Activated T-cell treated with anti-CD3 and anti-CD28 coated beads for 48 hours (primary cell): Measurements from ENCODE around the gene STRA6.
A peak's percentile ranks its signal among the peaks of the same experiment; 100 is the strongest.

ENCODE experiments used
- DNase-seq: peaks from one replicate; pipeline ENCODE4 v3.0.0-alpha.2; 2020; ENCODE audit warnings: low read depth

STRA6 gene

GRCh38 chr15:74207652-74208440 lies 5.3 kb upstream of the STRA6 start:
- DNase-seq = no peak

- no peak for DNase-seq
These were observed 4.3 kb upstream of the STRA6 start for GRCh38 chr15:74206801-74207281.

GRCh38 chr15:74205582-74205947 lies 3.0 kb upstream of the STRA6 start:
- no peak for DNase-seq

GRCh38 chr15:74203914-74204431 lies 1.4 kb upstream of the STRA6 start:
- no peak for DNase-seq

GRCh38 chr15:74201710-74202420 lies 722 bp downstream of the STRA6 start:
- no peak for DNase-seq

- DNase-seq = no peak
These were observed 1.6 kb downstream of the STRA6 start for GRCh38 chr15:74200871-74201419.

- DNase-seq = no peak
These were observed 2.2 kb downstream of the STRA6 start for GRCh38 chr15:74200412-74200815.

- DNase-seq = no peak
These were observed 3.3 kb downstream of the STRA6 start for GRCh38 chr15:74199297-74199652.

GRCh38 chr15:74197176-74197965 lies 5.2 kb downstream of the STRA6 start:
- DNase-seq = no peak

GRCh38 chr15:74196175-74196574 lies 6.4 kb downstream of the STRA6 start:
- no peak for DNase-seq

GRCh38 chr15:74194572-74195559 lies 7.7 kb downstream of the STRA6 start:
- no peak for DNase-seq

GRCh38 chr15:74193905-74194304 lies 8.7 kb downstream of the STRA6 start:
- no peak for DNase-seq

GRCh38 chr15:74193299-74193718 lies 9.3 kb downstream of the STRA6 start:
- no peak for DNase-seq

GRCh38 chr15:74192751-74193150 lies 9.8 kb downstream of the STRA6 start:
- DNase-seq = no peak

GRCh38 chr15:74191798-74192197 lies 10.8 kb downstream of the STRA6 start:
- DNase-seq = no peak

GRCh38 chr15:74188216-74188615 lies 14.4 kb downstream of the STRA6 start:
- no peak for DNase-seq

- DNase-seq = peak; percentile 11
These were observed 16.8 kb downstream of the STRA6 start for GRCh38 chr15:74185710-74186348.

- DNase-seq = peak; percentile 16
These were observed 17.9 kb downstream of the STRA6 start for GRCh38 chr15:74184582-74185091.

- DNase-seq = no peak
These were observed 20.5 kb downstream of the STRA6 start for GRCh38 chr15:74182131-74182530.
